ENCODE results near the gene OR52B2.

- TF ChIP-seq, protein P1, sequence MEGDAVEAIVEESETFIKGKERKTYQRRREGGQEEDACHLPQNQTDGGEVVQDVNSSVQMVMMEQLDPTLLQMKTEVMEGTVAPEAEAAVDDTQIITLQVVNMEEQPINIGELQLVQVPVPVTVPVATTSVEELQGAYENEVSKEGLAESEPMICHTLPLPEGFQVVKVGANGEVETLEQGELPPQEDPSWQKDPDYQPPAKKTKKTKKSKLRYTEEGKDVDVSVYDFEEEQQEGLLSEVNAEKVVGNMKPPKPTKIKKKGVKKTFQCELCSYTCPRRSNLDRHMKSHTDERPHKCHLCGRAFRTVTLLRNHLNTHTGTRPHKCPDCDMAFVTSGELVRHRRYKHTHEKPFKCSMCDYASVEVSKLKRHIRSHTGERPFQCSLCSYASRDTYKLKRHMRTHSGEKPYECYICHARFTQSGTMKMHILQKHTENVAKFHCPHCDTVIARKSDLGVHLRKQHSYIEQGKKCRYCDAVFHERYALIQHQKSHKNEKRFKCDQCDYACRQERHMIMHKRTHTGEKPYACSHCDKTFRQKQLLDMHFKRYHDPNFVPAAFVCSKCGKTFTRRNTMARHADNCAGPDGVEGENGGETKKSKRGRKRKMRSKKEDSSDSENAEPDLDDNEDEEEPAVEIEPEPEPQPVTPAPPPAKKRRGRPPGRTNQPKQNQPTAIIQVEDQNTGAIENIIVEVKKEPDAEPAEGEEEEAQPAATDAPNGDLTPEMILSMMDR (IDR thresholded peaks at IDR 0.05): no peak
- TF ChIP-seq POLR2A (IDR thresholded peaks at IDR 0.05): no peak
These were observed 40.5 kb downstream of the OR52B2 start for GRCh38 chr11:6129635-6130034.

Data from vagina (tissue), 2 donors.